Type B pancreatic cell (in vitro differentiated cells): ENCODE results near the gene LBHD1. TPM values are rescaled to one million over a fixed set of nuclear protein-coding genes. Genes with fewer than 3 reads are reported as not detected.

Experiments
- DNase-seq: peaks from one replicate; pipeline ENCODE4 v3.0.0; 2021; ENCODE audit warnings: mixed read lengths; ENCODE audit not compliant: unreplicated experiment; ENCODE audit errors: extremely low spot score
- H3K27ac Mint-ChIP-seq: 2 replicates; pipeline ENCODE4 v1.8.0; 2021; ENCODE audit warnings: mild to moderate bottlenecking, mixed read lengths
- H3K27me3 Mint-ChIP-seq: 2 replicates; pipeline ENCODE4 v1.8.0; 2021; ENCODE audit warnings: mixed read lengths
- H3K36me3 Mint-ChIP-seq: 2 replicates; pipeline ENCODE4 v1.8.0; 2021; ENCODE audit warnings: mixed read lengths
- H3K4me1 Mint-ChIP-seq: one replicate; pipeline ENCODE4 v1.8.0; 2021; ENCODE audit warnings: mixed read lengths; ENCODE audit not compliant: unreplicated experiment
- H3K4me3 Mint-ChIP-seq: 2 replicates; pipeline ENCODE4 v1.8.0; 2021; ENCODE audit warnings: mild to moderate bottlenecking, mixed read lengths
- H3K9me3 Mint-ChIP-seq: 2 replicates; pipeline ENCODE4 v1.8.0; 2021; ENCODE audit warnings: mixed read lengths
- total RNA-seq: library from RNA; stranded (reverse); gene quantifications from 2 replicates; pipeline ENCODE4 v1.2.1, GENCODE V29; 2021; ENCODE audit warnings: low replicate concordance
- TF ChIP-seq, protein P1 (sequence below): fragments of 200-600 bp; sonication (generic); conservative IDR thresholded peaks from 2 replicates; pipeline ENCODE4 v1.5.0; 2021; ENCODE audit warnings: antibody characterized with exemption, mild to moderate bottlenecking

Gene LBHD1
- total RNA-seq, 1 donor from 2014 or later, result 8.1 TPM

- TF ChIP-seq, protein P1, sequence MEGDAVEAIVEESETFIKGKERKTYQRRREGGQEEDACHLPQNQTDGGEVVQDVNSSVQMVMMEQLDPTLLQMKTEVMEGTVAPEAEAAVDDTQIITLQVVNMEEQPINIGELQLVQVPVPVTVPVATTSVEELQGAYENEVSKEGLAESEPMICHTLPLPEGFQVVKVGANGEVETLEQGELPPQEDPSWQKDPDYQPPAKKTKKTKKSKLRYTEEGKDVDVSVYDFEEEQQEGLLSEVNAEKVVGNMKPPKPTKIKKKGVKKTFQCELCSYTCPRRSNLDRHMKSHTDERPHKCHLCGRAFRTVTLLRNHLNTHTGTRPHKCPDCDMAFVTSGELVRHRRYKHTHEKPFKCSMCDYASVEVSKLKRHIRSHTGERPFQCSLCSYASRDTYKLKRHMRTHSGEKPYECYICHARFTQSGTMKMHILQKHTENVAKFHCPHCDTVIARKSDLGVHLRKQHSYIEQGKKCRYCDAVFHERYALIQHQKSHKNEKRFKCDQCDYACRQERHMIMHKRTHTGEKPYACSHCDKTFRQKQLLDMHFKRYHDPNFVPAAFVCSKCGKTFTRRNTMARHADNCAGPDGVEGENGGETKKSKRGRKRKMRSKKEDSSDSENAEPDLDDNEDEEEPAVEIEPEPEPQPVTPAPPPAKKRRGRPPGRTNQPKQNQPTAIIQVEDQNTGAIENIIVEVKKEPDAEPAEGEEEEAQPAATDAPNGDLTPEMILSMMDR, result no peak
- H3K9me3 Mint-ChIP-seq, result no peaks in the 10 kb centered on the region
- peak overlapping the region; percentile 6 for H3K27ac Mint-ChIP-seq
- no peak overlapping the region for H3K4me3 Mint-ChIP-seq
- peaks cover 21% of the 10 kb centered on the region for H3K4me1 Mint-ChIP-seq
- peaks cover 60% of the 10 kb centered on the region for H3K36me3 Mint-ChIP-seq
- no peak for DNase-seq
- H3K27me3 Mint-ChIP-seq, result no peaks in the 10 kb centered on the region
Observed at GRCh38 chr11:62715150-62716130, 43.4 kb upstream of the LBHD1 start.

DNA sequence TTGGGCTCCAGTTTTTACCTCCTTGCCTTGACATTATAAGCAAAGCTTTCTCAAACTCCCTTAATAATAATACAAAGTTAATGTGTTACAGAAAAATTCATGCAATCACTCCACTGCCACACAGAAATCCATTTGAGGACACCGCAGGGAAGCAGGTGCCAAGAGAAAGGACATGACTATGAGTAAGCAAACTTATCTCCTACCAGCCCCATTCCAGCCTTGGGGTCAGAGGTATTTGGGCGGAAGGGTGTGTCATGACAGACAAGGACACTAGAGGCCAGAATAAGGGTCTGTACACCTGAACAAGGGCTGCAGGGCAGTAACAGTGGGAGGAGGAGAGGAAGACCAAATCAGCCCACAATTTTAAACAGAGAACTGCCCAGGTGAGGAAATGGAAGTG is 41.3 kb upstream of the LBHD1 start:
- Mint-ChIP-seq H3K4me1 (peaks cover 36% of the 10 kb centered on the region), H3K36me3 (peaks cover 50% of the 10 kb centered on the region), H3K27ac (peak overlapping the region; percentile 97), H3K27me3 (no peaks in the 10 kb centered on the region), H3K4me3 (peak overlapping the region; percentile 57), H3K9me3 (no peaks in the 10 kb centered on the region)
- DNase-seq, result no peak
- TF ChIP-seq, protein P1, result no peak

DNA sequence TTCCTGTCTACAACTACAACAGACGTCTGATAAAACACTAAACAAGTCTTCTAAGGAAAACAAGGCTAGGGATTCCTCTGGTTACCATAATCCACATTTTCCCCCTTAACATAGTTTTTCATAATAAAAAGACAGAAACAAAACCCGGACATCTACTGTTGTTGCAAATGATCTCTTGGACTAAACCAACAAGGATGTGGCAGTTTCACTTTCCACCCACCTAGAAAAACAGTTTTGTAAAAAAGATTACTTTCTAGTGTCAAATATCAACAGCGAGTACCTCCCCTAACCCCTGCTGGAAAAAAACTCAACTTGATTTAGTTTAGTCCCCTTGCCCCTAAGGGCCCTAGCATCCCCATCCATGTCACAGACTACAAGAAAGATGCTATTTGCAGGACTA is 40.8 kb upstream of the LBHD1 start:
- Mint-ChIP-seq H3K4me1 (peaks cover 35% of the 10 kb centered on the region), H3K27ac (peak overlapping the region; percentile 97), H3K27me3 (no peaks in the 10 kb centered on the region), H3K9me3 (no peaks in the 10 kb centered on the region), H3K36me3 (peaks cover 45% of the 10 kb centered on the region), H3K4me3 (peak overlapping the region; percentile 6)
- DNase-seq, result no peak
- TF ChIP-seq, protein P1, result no peak

- Mint-ChIP-seq H3K4me1 (peaks cover 36% of the 10 kb centered on the region), H3K9me3 (no peaks in the 10 kb centered on the region), H3K27ac (peak overlapping the region; percentile 97), H3K36me3 (peaks cover 43% of the 10 kb centered on the region), H3K4me3 (peak overlapping the region; percentile 13), H3K27me3 (no peaks in the 10 kb centered on the region)
- TF ChIP-seq, protein P1, result no peak
- no peak for DNase-seq
Observed at GRCh38 chr11:62712276-62712812, 40.3 kb upstream of the LBHD1 start.

- no peak for DNase-seq
- Mint-ChIP-seq H3K4me1 (peaks cover 49% of the 10 kb centered on the region), H3K36me3 (peaks cover 26% of the 10 kb centered on the region), H3K4me3 (peak overlapping the region; percentile 95), H3K9me3 (no peaks in the 10 kb centered on the region), H3K27ac (peak overlapping the region; percentile 96), H3K27me3 (no peaks in the 10 kb centered on the region)
- TF ChIP-seq, protein P1, result no peak
Observed at GRCh38 chr11:62710001-62710345, 37.9 kb upstream of the LBHD1 start.
